ENCODE results near the gene JAZF1. TPM values are rescaled to one million over a fixed set of nuclear protein-coding genes. Genes with fewer than 3 reads are reported as not detected.

JAZF1 gene
- total RNA-seq, 1 experiment from 2014 or later = 3.4 TPM

DNA sequence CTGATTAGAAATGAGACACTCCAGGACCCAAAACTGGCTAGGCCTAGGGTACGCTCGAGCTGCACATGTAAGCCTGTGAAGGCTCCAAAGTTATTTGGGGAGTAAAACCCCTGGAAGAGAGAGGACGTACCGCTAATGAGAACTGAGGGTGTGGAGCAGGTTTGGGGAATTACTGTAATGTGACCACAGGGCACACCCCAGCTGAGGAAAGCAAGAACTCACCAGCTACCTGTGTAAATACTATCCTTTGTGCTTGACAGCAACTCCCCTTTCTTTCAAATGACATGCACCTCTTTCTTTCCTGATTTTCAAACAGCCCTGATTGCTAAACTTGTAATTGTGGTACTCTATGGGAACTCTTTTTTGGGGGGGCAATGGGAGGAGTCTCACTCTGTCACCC lies 147.2 kb downstream of the JAZF1 start:
- no peak overlapping the region for H3K4me3 ChIP-seq (replicated peaks in 1 of 2; ENCODE audit: low read depth in 1 of 2, low read length in 2 of 2)
- ATAC-seq = no peak
- RAD21 ChIA-PET (ENCODE audit: low non-redundant PET in 1 of 2, low total read pairs in 2 of 2, uncharacterized antibody in 2 of 2, unreplicated experiment in 2 of 2) = no interaction called here
- H3K9ac ChIP-seq (ENCODE audit: low read length) = no peak overlapping the region
- POLR2A ChIA-PET = no interaction called here
- no peaks in the 10 kb centered on the region for H3K27me3 ChIP-seq (ENCODE audit: insufficient read depth, low read length)
- no peaks in the 10 kb centered on the region for H3K9me3 ChIP-seq (ENCODE audit: control insufficient read depth in 1 of 2, insufficient read depth in 1 of 2, low read depth in 1 of 2, low read length in 2 of 2)
- no peaks in the 10 kb centered on the region for H3K36me3 ChIP-seq (ENCODE audit: control insufficient read depth in 1 of 2, insufficient read depth in 2 of 2, low read length in 2 of 2)
- no peak for DNase-seq (ENCODE audit: low read depth, low spot score)
- peaks cover 29 to 46% of the 10 kb centered on the region in 2 experiments for H3K4me1 ChIP-seq (ENCODE audit: control insufficient read depth in 1 of 2, insufficient read depth in 2 of 2, low read length in 2 of 2)
- no TSS peak for BruUV-seq (replicated peaks)
- no peak overlapping the region for H3K4me2 ChIP-seq (ENCODE audit: low read length)
- CTCF ChIA-PET = no interaction called here
- intact Hi-C loops (cut with micrococcal nuclease) = no loop called here
- H2AFZ ChIP-seq (ENCODE audit: low read depth, low read length, poor library complexity, severe bottlenecking) = no peak overlapping the region
- H3K79me2 ChIP-seq (ENCODE audit: insufficient read depth, low read length) = no peaks in the 10 kb centered on the region
- H3K27ac ChIP-seq (ENCODE audit: low read depth, low read length) = no peak overlapping the region
- H3K9me2 ChIP-seq (ENCODE audit: insufficient read depth) = no peaks in the 10 kb centered on the region
- no peaks in the 10 kb centered on the region for H4K20me1 ChIP-seq (ENCODE audit: insufficient read depth)
- TF ChIP-seq, protein P1, sequence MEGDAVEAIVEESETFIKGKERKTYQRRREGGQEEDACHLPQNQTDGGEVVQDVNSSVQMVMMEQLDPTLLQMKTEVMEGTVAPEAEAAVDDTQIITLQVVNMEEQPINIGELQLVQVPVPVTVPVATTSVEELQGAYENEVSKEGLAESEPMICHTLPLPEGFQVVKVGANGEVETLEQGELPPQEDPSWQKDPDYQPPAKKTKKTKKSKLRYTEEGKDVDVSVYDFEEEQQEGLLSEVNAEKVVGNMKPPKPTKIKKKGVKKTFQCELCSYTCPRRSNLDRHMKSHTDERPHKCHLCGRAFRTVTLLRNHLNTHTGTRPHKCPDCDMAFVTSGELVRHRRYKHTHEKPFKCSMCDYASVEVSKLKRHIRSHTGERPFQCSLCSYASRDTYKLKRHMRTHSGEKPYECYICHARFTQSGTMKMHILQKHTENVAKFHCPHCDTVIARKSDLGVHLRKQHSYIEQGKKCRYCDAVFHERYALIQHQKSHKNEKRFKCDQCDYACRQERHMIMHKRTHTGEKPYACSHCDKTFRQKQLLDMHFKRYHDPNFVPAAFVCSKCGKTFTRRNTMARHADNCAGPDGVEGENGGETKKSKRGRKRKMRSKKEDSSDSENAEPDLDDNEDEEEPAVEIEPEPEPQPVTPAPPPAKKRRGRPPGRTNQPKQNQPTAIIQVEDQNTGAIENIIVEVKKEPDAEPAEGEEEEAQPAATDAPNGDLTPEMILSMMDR (IDR thresholded peaks at IDR 0.05 in 2 of 3, conservative IDR thresholded peaks at IDR 0.05 in 1 of 3; ENCODE audit: borderline replicate concordance in 1 of 3, insufficient read depth in 1 of 3, low read depth in 2 of 3, low read length in 2 of 3) = no peak
- TF ChIP-seq JUND (IDR thresholded peaks at IDR 0.05) = no peak
- no peak for TF ChIP-seq CBX3 (IDR thresholded peaks at IDR 0.05; ENCODE audit: low read depth)
- TF ChIP-seq, protein P2, sequence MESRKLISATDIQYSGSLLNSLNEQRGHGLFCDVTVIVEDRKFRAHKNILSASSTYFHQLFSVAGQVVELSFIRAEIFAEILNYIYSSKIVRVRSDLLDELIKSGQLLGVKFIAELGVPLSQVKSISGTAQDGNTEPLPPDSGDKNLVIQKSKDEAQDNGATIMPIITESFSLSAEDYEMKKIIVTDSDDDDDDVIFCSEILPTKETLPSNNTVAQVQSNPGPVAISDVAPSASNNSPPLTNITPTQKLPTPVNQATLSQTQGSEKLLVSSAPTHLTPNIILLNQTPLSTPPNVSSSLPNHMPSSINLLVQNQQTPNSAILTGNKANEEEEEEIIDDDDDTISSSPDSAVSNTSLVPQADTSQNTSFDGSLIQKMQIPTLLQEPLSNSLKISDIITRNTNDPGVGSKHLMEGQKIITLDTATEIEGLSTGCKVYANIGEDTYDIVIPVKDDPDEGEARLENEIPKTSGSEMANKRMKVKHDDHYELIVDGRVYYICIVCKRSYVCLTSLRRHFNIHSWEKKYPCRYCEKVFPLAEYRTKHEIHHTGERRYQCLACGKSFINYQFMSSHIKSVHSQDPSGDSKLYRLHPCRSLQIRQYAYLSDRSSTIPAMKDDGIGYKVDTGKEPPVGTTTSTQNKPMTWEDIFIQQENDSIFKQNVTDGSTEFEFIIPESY (IDR thresholded peaks at IDR 0.05; ENCODE audit: extremely low read depth, insufficient replicate concordance, low read length) = no peak
- TF ChIP-seq SIN3A (IDR thresholded peaks at IDR 0.05; ENCODE audit: low read depth) = no peak
- TF ChIP-seq SP1 (IDR thresholded peaks at IDR 0.05; ENCODE audit: low read depth) = no peak
- no peak for TF ChIP-seq SRF (IDR thresholded peaks at IDR 0.05; ENCODE audit: low read depth)
- TF ChIP-seq POLR2AphosphoS5 (IDR thresholded peaks at IDR 0.05; ENCODE audit: low read depth, low read length) = no peak
- TF ChIP-seq EZH2 (IDR thresholded peaks at IDR 0.05) = no peak
- TF ChIP-seq FOSL1 (IDR thresholded peaks at IDR 0.05; ENCODE audit: low read depth) = no peak
- no peak for TF ChIP-seq ZFX (IDR thresholded peaks at IDR 0.05)
- TF ChIP-seq, protein P3, sequence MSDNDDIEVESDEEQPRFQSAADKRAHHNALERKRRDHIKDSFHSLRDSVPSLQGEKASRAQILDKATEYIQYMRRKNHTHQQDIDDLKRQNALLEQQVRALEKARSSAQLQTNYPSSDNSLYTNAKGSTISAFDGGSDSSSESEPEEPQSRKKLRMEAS (IDR thresholded peaks at IDR 0.05) = no peak
- TF ChIP-seq TCF7L2 (IDR thresholded peaks at IDR 0.05; ENCODE audit: borderline replicate concordance, extremely low read depth, insufficient read depth, insufficient read length) = no peak
- no peak for TF ChIP-seq RAD21 (IDR thresholded peaks at IDR 0.05; ENCODE audit: low read depth)
- no peak for TF ChIP-seq YY1 (IDR thresholded peaks at IDR 0.05; ENCODE audit: extremely low read depth, insufficient replicate concordance, low read depth, low read length)
- no peak for TF ChIP-seq EZH2phosphoT487 (IDR thresholded peaks at IDR 0.05; ENCODE audit: borderline replicate concordance)
